WTC11 (cell line): ENCODE results near the gene ANAPC7.

ENCODE experiments used
- USF1 ChIP-seq: sonication (generic); formaldehyde crosslinking; IDR thresholded peaks from 2 replicates; pipeline ENCODE4 v1.8.0; 2022; ENCODE audit warnings: mild to moderate bottlenecking, missing genetic modification reagents
- TF ChIP-seq, protein P1 (sequence below): fragments of 200-600 bp; IDR thresholded peaks from 2 replicates; pipeline ENCODE4 v1.8.0; 2022; ENCODE audit warnings: antibody characterized with exemption

GRCh38 chr12:110451263-110451662 lies 47.8 kb upstream of the ANAPC7 start:
- TF ChIP-seq, protein P1, sequence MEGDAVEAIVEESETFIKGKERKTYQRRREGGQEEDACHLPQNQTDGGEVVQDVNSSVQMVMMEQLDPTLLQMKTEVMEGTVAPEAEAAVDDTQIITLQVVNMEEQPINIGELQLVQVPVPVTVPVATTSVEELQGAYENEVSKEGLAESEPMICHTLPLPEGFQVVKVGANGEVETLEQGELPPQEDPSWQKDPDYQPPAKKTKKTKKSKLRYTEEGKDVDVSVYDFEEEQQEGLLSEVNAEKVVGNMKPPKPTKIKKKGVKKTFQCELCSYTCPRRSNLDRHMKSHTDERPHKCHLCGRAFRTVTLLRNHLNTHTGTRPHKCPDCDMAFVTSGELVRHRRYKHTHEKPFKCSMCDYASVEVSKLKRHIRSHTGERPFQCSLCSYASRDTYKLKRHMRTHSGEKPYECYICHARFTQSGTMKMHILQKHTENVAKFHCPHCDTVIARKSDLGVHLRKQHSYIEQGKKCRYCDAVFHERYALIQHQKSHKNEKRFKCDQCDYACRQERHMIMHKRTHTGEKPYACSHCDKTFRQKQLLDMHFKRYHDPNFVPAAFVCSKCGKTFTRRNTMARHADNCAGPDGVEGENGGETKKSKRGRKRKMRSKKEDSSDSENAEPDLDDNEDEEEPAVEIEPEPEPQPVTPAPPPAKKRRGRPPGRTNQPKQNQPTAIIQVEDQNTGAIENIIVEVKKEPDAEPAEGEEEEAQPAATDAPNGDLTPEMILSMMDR: no peak
- no peak for TF ChIP-seq USF1
